AG09319 (cell line): ENCODE results near the gene RAET1L.

Experiments
- DNase-seq: peaks from one replicate; pipeline ENCODE4 v3.0.0-alpha.2; 2010; ENCODE audit warnings: low read depth; ENCODE audit errors: extremely low read depth
- CTCF ChIP-seq: IDR thresholded peaks from 2 replicates; pipeline ENCODE4 v1.5.1; 2011; ENCODE audit warnings: low read depth, mild to moderate bottlenecking, inconsistent platforms, low read length, moderate library complexity

Gene RAET1L

DNA sequence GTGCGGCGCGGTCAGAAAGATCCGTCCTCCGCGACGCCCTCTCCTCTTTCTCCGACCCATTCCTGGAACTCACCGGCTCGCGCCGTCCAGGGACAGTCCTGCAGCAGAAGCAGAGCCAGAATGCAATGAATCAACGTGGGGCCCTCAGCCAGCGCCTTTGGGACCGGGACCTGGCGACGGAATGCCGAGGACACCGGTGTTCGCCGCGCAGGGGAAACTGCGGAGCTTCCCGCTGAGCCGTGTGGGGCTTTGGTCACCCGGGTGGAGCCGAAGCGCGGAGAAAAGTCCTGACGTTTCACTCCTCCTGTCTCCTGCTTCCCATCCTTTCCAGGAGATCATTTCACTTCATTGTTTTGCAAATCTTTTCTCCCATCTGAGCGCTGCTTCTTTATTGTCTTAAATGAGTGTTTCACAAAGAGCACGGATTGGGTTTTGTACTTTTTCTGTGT lies 35.1 kb downstream of the RAET1L start:
- TF ChIP-seq CTCF: no peak
- DNase-seq: no peak

DNA sequence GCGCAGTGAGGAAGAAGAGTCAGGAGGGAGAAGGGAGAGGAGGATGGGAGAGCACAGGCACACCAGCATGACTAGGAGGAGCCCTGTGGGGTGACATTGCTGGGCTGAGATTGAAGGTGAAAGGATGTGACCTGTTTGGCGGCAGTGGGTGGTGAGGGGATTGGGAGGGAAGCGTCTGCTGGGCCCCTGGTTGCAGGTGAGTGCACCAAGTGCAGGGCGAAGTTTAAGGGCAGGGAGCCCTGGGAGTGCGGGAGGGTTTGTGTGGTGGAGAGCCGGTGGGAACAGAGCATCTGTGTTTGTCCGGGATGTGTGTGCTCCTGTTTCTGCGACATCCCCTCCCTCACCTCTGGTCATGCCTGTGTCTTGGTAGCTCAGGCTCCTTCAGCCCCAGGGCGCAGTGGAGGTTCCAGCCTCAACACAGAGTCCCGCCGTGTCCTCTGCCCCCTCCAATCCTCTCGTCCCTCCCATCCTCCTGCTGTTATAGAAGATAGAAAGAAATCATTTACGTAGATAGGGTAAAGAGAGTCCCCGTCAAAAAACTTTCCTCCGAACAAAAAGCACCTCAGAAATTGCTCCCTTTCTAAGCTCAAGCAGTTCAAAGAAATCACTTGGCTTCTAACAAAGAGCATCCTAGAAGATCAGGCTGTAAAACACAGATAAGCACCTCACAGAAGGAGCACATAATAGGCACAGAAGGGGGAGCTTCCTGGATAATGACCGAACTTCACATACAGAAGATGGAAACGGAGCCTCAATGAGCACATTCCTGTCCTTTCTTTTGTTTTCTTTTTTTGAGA lies 36.6 kb downstream of the RAET1L start:
- TF ChIP-seq CTCF: no peak
- DNase-seq: no peak

- DNase-seq: no peak
- no peak for TF ChIP-seq CTCF
These were observed 37.7 kb downstream of the RAET1L start for GRCh38 chr6:149987602-149988107.

DNA sequence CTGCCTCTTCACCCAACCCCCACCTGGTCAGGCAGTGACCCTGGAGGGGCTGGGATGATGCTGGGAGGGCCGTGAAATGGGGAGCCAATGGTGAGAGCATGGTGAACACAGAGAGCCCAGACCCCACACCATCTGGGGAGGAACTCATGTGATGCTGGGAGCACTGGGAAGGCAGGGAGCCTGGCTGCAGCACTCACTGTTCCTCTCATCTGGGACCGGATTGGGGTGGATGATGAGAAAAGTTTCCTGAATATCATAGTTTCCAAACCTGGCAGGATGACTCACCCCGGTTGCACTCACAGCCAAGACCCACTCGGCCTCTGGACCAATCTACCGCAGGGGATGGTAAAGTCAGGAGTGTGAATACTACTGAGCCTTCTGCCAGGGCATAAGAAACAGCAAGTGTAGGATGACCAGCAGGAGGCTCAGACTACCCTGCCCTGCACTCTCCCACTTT lies 39.8 kb downstream of the RAET1L start:
- TF ChIP-seq CTCF: no peak
- DNase-seq: no peak

- TF ChIP-seq CTCF: no peak
- no peak for DNase-seq
These were observed 40.6 kb downstream of the RAET1L start for GRCh38 chr6:149984773-149985172.

DNA sequence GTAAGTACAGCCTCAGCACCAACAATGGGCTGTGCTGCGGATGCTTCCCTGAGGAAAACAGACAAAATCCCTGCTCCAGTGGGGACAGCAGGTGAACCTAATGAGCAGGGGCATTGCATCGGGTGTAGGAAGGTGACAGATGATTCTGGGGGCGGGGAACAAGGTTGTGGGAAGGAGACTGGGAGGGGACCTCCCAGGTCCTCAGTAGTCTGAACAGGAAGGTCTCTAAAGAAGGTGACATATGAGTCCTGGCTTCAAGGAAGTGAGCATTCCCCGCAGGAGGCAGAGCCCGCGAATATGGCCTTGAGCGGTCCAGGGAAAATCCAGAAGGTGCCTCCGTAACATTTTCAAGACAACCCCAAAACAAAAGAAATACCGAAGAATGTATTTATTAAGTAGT lies 42.2 kb downstream of the RAET1L start:
- no peak for TF ChIP-seq CTCF
- DNase-seq: no peak

- no peak for TF ChIP-seq CTCF
- DNase-seq: no peak
These were observed 46.0 kb downstream of the RAET1L start for GRCh38 chr6:149979293-149979692.
